Measurements from ENCODE around the gene GEMIN2.
"Not testable (repeated sequence)": the region's sequence is repeated elsewhere in the genome, so short reads cannot be mapped to it uniquely, and the experiment has no call there.

GEMIN2 gene

DNA sequence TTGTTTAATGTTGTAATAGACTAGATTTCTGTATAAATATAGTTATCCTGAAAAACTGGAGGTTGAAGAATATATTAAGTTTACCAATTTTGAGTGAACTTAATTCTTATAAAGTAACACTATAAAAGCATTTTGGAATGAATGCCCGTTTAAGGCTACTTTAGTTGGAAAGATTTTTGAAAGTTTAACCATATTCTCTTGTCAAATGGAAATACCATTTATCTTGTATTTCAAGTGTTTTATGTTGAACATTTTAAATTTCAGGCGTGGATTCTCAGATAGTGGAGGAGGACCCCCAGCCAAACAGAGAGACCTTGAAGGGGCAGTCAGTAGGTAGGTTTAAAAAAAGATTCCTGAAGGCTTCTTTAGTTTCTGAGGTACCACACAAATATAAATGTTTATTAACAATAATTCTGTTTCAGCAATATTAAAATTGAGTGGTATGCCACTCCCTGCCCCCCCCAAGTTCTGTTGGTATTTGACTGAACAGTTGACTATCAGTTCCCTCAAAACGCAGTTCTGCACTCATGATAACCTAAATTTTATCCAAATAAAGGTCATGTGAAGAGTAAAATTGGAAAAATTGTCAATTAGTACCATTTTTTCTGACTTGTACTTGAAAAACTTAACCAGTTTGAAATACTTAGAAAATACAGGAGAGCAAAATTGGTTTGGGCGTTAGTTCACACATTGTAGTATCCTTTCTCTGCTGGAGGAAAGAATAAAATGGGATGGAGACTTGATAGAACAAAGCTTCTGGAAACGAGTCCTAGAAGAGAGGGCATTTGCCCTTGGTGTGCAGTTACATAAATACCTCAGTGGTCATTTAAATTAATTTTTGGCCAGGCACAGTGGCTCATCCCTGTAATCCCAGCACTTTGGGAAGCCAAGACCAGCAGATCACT is 62.4 kb downstream of the GEMIN2 start:
- no peak for DNase-seq (ENCODE audit: low read depth, low spot score)

DNA sequence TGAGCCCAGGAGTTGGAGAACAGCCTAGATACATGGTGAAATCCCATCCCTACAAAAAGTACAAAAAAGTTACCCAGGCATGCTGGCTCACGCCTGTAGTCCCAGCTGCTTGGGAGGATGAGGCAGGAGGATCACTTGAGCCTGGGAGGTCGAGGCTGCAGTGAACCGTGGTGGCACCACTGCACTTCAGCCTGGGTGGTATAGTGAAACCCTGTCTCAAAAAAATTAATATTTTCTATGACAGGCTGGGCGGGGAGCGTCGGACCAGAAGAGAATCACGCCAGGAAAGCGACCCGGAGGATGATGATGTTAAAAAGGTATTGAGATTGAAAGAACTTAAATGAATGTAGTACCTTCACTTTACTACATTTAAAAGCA is 63.0 kb downstream of the GEMIN2 start:
- DNase-seq (ENCODE audit: low read depth, low spot score): no peak

DNA sequence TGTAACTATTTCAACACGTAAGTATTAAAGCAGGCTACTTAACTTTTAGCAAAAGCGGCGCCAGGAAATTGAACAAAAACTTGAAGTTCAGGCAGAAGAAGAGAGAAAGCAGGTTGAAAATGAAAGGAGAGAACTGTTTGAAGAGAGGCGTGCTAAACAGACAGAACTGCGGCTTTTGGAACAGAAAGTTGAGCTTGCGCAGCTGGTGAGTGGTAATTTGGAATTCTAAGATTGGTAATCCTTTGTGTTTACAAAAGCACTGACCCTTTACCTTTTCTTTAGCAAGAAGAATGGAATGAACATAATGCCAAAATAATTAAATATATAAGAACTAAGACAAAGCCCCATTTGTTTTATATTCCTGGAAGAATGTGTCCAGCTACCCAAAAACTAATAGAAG is 64.9 kb downstream of the GEMIN2 start:
- DNase-seq (ENCODE audit: low read depth, low spot score): no peak

DNA sequence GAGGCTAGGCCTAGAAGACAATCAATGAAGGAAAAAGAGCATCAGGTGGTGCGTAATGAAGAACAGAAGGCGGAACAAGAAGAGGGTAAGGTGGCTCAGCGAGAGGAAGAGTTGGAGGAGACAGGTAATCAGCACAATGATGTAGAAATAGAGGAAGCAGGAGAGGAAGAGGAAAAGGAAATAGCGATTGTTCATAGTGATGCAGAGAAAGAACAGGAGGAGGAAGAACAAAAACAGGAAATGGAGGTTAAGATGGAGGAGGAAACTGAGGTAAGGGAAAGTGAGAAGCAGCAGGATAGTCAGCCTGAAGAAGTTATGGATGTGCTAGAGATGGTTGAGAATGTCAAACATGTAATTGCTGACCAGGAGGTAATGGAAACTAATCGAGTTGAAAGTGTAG is 66.4 kb downstream of the GEMIN2 start:
- no peak for DNase-seq (ENCODE audit: low read depth, low spot score)

DNA sequence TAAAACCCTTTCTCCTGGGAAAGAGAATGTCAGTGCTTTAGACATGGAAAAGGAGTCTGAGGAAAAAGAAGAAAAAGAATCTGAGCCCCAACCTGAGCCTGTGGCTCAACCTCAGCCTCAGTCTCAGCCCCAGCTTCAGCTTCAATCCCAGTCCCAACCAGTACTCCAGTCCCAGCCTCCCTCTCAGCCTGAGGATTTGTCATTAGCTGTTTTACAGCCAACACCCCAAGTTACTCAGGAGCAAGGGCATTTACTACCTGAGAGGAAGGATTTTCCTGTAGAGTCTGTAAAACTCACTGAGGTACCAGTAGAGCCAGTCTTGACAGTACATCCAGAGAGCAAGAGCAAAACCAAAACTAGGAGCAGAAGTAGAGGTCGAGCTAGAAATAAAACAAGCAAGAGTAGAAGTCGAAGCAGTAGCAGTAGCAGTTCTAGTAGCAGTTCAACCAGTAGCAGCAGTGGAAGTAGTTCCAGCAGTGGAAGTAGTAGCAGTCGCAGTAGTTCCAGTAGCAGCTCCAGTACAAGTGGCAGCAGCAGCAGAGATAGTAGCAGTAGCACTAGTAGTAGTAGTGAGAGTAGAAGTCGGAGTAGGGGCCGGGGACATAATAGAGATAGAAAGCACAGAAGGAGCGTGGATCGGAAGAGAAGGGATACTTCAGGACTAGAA is 67.0 kb downstream of the GEMIN2 start:
- no peak for DNase-seq (ENCODE audit: low read depth, low spot score)

DNA sequence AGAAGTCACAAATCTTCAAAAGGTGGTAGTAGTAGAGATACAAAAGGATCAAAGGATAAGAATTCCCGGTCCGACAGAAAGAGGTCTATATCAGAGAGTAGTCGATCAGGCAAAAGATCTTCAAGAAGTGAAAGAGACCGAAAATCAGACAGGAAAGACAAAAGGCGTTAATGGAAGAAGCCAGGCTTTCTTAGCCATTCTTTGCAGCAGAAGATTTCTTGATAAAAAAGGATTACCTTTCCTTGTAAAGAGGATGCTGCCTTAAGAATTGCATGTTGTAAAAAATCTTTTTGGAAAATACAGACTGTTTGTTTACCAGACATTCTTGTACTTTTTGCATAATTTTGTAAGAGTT is 67.5 kb downstream of the GEMIN2 start:
- no peak for DNase-seq (ENCODE audit: low read depth, low spot score)

DNA sequence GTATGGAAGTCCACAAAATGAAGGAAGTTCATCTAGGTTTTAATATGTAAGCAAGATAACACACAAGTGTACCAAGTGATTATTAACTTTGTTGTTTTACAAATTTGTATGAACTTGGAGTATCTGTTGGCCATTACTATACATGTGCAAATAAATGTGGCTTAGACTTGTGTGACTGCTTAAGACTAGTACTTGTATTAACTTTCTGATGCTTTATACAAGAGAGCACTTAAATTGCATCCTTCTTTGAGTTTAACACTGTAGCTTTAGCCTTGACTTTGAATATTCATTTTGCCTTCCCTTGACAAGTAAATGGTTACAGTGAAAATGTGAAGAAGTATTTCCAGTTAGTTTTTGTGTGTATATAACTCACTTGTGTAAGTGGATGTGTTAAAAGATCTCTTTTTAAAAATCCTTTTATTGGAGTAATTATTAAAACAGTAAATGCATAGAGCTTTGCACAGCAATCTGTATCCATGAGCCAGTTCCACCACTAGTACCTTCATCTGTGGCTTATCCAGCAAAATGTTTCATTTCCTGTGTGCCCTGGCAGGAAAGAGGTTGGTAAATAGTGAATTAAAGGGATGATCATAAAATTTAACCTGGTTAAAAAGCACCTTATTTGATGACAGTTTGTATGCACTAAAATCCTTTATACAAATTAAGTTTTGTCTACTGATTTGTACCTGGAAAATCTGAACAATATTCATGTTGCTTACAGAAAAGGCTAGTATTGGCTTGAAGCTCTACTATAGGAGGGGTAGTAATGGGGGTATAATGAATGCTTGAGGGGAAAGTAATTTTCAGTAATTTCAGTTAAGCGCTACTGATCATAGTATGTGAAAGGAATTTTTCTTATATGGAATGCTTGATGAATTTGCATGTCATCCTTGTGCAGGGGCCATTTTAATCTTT is 68.9 kb downstream of the GEMIN2 start:
- DNase-seq (ENCODE audit: low read depth, low spot score): no peak

DNA sequence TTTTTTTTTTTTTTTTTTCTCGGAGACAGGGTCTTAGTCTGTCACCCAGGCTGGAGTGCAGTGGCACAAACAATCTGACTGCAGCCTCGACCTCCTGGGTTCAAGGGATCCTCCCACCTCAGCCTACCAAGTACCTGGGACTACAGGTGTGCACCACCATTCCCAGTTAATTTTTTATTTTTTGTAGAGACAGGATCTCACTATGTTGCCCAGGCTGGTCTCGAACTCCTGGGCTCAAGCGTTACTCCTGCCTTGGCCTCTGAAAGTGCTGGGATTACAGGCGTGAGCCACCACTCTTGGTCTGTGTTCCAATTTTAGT is 69.5 kb downstream of the GEMIN2 start:
- DNase-seq (ENCODE audit: low read depth, low spot score): not testable (repeated sequence)

DNA sequence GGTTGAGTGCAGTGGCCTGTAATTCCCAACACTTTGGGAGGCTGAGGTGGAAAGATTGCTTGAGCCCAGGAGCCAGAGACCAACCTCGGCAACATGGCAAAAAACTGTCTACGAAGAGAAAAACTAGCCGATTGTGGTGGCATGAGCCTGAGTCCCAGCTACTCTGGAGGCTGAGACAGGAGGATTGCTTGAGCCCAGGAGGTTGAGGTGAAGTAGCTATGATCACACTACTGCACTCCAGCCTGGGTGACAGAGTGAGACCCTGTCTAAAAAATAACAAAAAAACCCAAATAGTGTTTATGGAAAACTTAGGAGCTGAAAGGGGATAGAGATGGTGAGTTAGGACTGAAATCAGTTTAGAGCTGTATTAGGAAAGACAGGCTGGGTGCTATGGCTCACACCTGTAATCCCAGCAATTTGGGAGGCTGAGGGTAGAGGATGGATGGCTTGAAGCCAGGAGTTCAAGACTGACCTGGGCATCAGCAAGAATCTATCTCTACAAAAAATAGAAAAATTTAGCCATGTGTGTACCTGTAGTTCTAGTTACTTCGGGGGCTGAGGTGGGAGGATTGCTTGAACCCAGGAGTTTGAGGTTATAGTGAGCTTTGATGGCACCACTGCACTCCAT is 70.6 kb downstream of the GEMIN2 start:
- DNase-seq (ENCODE audit: low read depth, low spot score): no peak

DNA sequence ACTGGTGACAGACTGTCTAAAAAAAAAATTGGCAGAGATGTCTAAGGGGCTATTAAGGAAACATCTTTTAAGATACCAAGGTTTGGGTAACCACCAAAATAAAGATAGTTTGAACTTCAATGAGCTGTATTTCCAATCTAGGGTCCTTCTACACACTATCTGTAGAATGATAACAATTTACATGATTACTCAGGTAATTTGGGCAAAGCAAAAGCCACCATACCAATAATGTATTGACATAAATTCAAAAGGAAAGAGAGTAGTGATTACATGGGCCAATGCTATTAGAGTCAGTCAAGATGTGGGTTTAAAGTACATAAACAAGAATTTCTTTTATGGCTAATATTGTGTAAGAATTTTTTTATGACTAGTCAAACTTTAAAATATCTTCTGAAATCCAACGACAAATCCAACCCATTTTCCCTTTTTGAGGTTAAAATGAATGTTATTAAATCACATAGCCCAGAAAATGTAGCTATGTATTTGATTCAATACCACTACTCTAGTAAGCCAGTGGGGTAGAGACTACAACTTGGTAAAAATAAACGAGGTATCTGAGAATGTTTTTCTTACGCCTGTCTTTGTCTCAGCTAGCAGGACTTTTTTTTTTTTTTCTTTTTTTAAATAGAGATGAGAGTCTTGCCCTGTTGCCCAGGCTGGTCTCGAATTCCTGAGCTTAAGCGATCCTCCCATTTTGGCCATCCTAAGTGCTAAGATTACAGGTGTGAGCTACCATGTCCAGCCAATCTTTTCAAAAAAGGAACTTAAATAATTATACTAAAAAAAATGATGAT is 71.3 kb downstream of the GEMIN2 start:
- DNase-seq (ENCODE audit: low read depth, low spot score): no peak
